Liver (tissue), 3 donors: ENCODE measurements around the gene SGIP1.

ENCODE experiments used
- EGR1 ChIP-seq, 2 donors: IDR thresholded peaks; 2 replicates each; pipeline ENCODE4 v1.6.1; 2016 to 2018; ENCODE audit warnings: antibody characterized with exemption in 2 of 2, low read depth in 2 of 2
- SP1 ChIP-seq: IDR thresholded peaks from 2 replicates; pipeline ENCODE4 v1.6.1; 2018; ENCODE audit warnings: antibody characterized with exemption, mild to moderate bottlenecking
- TAF1 ChIP-seq: conservative IDR thresholded peaks from 2 replicates; pipeline ENCODE4 v1.6.1; 2016; ENCODE audit warnings: antibody characterized with exemption, mild to moderate bottlenecking
- YY1 ChIP-seq: IDR thresholded peaks from 2 replicates; pipeline ENCODE4 v1.6.1; 2016; ENCODE audit warnings: antibody characterized with exemption, mild to moderate bottlenecking
- TF ChIP-seq, protein P1 (sequence below): fragments of 150-350 bp; IDR thresholded peaks from 2 replicates; pipeline ENCODE4 v1.5.1; 2017; ENCODE audit warnings: improper control_type of control experiment, low read depth, low read length; ENCODE audit not compliant: missing input control
- TF ChIP-seq, protein P2 (sequence below): IDR thresholded peaks from 2 replicates; pipeline ENCODE4 v1.6.1; 2016; ENCODE audit warnings: antibody characterized with exemption, mild to moderate bottlenecking
- TF ChIP-seq, protein P3 (sequence below): IDR thresholded peaks from 2 replicates; pipeline ENCODE4 v1.6.1; 2016; ENCODE audit warnings: antibody characterized with exemption
- donor health status: healthy.
- donor health status: healthy.

DNA sequence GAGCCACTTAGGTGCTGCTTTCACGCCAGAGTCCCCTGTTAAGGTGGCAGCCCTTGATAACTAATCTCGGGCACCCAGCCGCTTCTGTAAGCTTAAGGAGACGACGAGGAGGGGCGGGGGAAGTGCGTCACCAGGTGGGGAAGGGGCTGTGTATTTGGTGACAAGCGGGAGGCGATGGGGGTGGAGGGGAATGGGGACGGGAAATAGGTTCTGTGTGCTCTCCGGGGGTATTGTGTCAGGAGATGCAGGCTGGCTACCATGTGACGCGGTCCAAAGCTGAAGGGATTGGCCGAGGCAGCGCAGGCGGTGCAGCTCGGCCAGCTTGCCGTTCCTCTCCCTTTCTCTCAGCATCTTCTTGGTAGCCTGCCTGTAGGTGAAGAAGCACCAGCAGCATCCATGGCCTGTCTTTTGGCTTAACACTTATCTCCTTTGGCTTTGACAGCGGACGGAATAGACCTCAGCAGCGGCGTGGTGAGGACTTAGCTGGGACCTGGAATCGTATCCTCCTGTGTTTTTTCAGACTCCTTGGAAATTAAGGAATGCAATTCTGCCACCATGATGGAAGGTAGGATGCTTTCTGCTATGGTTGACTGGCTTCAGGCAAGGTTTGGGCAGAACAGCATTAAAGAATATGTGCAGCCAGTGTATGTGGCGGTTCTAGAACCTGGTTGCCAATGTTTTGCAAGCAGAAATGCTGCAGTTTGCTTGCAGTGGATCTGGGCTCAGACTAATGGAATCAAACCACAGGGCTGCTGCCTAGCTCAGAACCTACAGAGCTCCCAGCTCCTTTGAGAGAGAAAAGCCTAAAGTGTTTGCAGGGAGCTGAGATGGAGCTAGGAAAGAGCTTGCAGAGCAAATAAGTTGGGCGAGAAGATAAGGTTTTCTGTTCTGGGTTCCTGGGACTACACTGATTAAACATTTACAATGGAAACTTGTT is at the start of gene SGIP1:
- TF ChIP-seq YY1 (no peak), TAF1 (no peak), EGR1 (IDR thresholded peaks at IDR 0.05; ENCODE audit: low read depth in 2 of 2) (no peak), SP1 (no peak)
- TF ChIP-seq, protein P1, sequence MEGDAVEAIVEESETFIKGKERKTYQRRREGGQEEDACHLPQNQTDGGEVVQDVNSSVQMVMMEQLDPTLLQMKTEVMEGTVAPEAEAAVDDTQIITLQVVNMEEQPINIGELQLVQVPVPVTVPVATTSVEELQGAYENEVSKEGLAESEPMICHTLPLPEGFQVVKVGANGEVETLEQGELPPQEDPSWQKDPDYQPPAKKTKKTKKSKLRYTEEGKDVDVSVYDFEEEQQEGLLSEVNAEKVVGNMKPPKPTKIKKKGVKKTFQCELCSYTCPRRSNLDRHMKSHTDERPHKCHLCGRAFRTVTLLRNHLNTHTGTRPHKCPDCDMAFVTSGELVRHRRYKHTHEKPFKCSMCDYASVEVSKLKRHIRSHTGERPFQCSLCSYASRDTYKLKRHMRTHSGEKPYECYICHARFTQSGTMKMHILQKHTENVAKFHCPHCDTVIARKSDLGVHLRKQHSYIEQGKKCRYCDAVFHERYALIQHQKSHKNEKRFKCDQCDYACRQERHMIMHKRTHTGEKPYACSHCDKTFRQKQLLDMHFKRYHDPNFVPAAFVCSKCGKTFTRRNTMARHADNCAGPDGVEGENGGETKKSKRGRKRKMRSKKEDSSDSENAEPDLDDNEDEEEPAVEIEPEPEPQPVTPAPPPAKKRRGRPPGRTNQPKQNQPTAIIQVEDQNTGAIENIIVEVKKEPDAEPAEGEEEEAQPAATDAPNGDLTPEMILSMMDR, result no peak
- TF ChIP-seq, protein P2, sequence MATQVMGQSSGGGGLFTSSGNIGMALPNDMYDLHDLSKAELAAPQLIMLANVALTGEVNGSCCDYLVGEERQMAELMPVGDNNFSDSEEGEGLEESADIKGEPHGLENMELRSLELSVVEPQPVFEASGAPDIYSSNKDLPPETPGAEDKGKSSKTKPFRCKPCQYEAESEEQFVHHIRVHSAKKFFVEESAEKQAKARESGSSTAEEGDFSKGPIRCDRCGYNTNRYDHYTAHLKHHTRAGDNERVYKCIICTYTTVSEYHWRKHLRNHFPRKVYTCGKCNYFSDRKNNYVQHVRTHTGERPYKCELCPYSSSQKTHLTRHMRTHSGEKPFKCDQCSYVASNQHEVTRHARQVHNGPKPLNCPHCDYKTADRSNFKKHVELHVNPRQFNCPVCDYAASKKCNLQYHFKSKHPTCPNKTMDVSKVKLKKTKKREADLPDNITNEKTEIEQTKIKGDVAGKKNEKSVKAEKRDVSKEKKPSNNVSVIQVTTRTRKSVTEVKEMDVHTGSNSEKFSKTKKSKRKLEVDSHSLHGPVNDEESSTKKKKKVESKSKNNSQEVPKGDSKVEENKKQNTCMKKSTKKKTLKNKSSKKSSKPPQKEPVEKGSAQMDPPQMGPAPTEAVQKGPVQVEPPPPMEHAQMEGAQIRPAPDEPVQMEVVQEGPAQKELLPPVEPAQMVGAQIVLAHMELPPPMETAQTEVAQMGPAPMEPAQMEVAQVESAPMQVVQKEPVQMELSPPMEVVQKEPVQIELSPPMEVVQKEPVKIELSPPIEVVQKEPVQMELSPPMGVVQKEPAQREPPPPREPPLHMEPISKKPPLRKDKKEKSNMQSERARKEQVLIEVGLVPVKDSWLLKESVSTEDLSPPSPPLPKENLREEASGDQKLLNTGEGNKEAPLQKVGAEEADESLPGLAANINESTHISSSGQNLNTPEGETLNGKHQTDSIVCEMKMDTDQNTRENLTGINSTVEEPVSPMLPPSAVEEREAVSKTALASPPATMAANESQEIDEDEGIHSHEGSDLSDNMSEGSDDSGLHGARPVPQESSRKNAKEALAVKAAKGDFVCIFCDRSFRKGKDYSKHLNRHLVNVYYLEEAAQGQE, result no peak
- TF ChIP-seq, protein P3, sequence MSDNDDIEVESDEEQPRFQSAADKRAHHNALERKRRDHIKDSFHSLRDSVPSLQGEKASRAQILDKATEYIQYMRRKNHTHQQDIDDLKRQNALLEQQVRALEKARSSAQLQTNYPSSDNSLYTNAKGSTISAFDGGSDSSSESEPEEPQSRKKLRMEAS, result no peak
